ENCODE measurements around the gene CCDC9.

The CCDC9 gene

DNA sequence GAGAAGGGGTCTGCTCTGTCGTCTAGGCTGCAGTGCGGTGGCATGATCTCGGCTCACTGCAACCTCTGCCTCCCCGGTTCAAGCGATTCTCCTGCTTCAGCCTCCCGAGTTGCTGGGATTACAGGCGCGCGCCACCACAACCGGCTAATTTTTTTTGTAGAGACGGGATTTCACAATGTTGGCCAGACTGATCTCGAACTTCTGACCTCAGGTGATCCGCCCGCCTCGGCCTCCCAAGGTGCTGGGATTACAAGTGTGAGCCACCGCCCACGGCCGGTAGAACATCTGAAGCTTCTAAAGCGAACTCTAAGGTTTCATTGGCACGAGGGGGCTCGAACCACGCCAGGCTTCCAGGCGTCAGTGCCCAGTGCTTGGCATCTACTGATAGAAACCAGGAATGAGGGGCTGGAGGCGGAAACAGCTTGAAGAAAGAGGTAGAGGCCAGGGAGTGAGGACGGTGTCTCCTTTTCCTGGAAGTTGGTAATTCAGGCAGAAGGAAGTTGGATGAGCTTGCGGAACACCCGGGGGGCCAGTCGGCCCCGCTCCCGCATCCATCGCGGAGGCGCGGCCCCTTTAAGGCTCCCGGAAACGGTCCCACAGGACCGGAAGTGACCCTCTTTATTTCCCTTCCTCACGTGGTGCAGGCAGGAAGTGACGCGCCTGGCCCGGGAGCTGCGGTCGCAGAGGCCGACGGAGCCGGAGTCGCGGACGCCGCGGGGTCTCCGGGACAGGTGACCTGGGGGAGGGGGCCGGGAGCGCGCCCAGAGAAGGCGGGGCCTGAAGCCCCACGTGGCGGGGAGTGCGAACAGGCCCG is at the start of gene CCDC9:
Gene CCDC9 (plus strand): TSS at position 647 of the 814 bp plus-strand sequence. CDS start 1,876 bp downstream, outside the sequence.
- peak; percentile 93 for DNase-seq (ENCODE audit: low spot score)

DNA sequence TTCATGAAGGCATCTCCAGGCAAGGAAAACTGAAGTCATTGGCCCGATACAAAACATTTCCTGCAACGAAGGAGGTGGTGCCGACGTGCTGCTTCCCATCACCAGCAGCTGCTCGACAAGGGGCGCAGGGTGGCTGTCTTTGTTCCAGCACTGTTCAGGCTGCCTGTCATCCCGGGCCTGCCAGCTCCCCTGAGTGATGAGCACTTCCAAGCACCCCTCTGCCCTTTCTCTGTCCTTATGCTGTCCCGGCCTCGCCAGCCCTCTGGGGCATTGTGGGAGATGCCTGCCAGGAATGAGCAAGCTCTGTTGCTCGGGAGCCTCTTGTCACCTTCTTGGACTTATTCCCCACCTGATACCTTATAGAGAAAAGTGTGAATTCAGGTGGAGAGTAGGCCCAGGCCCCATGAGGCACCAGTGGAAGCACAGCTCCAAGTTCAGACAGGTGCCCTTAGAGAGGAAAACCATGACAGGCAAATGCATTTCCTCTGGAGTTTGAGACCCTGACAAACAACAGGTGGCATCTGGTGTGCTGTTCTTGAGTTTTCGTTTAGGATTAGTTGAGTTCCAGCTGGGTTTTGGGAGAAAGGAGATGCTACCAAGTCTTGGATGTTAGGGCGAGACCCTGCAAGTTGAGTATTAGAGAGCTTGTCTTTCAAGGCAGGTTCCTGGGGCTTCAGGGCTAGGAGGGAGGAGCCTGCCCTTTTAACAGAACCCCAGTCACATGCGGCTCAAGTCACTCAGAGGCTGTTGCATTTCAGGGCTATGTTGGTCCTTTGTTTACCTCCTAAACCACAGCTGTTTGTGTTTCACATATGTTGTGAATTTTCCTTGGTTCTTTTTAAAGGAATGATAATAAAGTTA is 46.8 kb upstream of the CCDC9 start:
- DNase-seq (ENCODE audit: low spot score), result peak; percentile 39

DNA sequence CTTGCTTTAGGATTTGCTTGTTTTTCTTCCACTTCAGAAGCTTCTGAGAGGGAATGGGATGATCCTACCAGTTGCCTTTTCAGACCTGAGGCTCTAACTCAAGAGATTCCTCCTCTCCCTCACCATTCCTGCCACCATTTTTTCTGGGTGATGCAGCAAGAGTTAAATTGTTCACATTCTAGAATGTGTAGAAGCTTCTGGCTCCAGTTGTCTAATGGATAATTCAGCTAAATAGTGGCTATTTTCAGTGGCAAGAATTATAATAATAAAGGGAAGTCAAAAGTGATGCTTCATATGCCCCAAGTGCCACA is 46.2 kb upstream of the CCDC9 start:
- DNase-seq (ENCODE audit: low spot score), result no peak

DNA sequence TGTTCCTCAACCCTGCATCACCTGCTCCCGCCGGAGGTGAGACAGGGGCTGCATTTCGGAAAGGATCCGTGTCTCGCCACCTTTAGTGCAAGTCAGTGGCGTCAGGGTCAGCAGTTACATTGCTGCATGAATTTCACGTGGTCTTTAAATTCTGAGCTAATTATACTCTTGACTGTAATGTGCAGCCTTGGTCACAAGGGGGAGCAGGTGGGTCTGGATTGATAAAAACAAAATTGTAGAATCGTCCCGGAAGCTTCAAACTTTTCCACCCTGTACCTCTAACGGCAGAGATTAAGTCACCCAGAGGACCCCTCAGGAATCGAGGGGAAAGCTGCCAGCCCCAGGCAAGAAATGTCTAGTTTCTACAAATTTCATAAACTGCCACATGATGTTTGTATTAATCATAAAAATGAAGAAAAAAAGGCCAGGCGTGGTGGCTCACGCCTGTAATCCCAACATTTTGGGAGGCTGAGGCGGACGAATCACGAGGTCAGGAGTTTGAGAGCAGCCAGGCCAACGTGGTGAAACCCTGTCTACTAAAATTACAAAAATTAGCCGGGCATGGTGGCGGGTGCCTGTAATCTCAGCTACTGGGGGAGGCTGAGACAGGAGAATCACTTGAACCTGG is 45.5 kb upstream of the CCDC9 start:
- peak; percentile 72 for DNase-seq (ENCODE audit: low spot score)

DNA sequence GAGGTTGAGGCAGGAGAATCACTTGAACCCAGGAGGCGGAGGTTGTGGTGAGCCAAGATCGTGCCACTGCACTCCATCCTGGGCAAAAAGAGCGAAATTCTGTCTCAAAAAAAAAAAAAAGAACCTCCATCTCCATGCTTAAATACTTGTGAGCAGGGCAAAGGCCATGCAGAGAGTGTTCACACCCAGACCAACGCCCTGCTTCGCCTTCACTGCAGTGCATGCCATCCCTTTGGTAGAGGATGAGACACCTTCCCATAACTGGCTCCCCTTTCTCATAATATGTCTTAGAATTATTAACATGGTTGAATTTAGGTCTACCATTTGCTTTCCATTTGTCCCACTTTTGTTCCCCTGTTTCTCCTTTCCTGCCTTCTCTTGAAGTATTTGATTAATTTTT is 40.7 kb upstream of the CCDC9 start:
- no peak for DNase-seq (ENCODE audit: low spot score)

DNA sequence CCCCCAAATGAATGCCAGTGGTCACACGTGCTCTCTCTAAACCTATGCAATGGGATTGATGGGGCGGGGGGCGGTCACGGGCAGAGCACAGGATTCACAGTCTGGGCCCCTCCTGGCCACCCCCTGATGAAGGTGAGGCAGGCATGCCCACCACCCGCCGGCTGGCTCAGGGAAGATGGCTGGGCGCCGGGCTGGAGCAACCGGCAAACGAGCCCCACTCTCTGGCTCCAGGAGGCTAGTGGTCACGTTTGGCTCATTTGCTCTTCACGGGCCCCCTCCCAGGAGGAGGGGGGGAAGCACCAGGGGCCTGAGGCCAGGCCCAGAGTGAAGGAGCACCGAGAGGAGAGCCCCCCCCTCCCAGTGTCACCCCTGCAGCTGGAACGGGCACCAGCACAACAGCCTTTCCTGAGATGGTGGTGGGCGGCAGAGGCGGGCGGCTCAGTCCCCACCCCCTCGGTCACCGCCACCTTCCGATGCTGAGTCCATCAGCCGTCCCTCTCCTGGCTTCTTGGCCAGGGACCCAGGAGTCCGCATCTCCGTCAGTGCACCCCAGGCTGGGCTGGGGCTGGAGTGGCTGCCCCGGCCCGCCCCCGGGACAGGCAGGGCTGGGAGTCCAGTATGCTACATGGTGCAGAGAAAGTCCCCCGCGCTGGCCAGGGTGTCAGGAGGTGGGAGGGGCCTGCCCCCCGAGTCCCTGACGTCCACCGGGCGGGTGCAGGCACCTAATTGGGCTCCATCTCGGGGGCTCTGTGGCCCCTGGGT is 35.1 kb upstream of the CCDC9 start:
- no peak for DNase-seq (ENCODE audit: low spot score)

DNA sequence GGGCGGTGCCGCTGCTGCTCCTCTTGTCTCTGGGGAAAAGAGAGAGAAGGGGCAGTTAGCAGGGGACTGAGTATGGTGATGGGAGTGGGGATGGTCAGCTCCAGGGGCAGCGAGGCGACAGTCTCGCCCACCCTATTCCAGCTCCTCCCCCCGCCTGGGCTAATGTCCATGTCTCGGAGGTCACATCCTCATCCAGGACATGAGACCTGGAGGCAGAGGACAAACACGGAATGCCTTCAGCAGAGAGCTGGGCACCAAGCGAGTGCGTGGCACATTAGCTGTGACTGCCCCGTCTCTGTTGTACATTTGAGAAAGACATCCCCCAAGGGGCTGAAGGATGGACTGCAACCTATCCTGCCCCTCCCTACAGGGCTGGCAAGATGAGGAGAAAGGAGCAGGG is 34.4 kb upstream of the CCDC9 start:
- no peak for DNase-seq (ENCODE audit: low spot score)

DNA sequence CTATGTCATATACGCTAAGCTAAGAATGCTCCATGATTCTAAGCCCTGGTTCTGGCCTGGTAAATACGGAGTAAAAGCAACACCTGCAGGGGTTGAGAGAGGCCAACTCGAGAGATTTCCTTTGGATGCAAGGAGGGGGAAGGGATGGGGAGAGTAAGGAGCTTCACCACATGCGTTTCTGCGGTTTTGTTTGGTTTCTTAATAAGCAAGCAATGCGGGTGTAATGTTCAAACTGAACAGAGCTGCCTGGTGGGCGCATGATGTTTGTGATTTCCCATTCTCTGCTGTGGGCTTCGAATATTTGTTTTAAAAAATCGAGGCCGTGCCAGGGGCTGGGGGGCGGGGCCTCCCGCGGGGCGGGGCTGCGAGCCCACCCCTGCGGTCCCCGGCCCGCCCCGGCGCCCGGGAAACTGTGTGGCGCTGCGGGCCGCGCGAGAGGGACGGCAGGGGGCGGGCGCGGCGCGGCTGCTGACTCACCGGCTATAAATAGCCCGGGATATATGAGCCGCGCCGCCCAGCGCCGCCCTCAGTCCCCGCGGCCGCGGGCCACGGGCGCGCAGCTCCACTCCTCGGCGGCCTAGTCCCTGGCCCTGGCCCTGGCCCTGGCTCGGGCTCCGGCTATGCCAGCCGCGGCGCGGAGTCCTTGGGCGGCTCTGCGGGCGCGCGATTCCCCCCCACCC is 30.4 kb upstream of the CCDC9 start:
- peak; percentile 97 for DNase-seq (ENCODE audit: low spot score)

DNA sequence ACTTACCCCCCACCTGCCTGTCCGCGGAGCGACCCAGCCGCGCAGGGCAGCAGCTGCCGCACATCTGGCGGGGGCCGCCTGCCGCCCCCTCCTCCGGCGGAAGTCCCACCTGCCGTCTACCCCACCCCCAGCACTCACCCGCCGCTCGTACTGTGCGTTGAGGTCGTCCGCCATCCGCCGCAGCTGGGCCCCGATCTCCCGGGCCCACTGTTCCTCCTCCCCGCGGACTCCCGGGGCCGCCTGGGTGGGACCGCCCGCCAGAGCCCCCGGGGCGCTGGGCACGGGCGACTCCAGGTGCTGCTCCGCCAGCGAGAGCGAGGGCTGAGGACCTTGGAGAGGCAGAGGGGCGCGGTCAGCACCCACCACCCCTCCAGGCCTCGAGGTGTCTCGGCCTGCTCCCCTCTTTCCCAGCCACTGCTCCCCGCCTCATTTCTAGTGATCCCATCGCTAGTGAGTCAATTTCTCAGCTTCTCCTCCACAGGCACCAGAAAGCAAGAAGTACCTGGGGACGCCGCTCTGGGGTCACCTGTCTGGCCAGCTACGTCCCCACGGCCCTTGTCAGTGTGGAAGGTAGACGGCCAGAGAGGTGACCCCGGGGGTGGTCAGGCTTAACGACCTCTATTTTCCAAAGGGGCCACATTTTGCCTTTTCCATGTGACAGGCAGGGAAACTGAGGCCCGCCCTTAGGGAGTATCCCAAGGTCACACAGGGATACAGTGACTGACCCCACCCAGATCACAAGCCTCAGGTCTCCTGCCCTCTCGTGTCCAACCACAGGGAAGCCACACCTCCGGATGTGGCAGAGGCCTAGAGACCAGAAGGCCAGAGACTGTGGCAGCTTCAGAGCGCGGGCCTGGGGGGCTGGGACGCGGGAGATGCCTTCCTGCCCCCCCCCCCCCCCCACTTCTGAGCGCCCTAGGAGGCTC is 29.6 kb upstream of the CCDC9 start:
- peak; percentile 67 for DNase-seq (ENCODE audit: low spot score)

DNA sequence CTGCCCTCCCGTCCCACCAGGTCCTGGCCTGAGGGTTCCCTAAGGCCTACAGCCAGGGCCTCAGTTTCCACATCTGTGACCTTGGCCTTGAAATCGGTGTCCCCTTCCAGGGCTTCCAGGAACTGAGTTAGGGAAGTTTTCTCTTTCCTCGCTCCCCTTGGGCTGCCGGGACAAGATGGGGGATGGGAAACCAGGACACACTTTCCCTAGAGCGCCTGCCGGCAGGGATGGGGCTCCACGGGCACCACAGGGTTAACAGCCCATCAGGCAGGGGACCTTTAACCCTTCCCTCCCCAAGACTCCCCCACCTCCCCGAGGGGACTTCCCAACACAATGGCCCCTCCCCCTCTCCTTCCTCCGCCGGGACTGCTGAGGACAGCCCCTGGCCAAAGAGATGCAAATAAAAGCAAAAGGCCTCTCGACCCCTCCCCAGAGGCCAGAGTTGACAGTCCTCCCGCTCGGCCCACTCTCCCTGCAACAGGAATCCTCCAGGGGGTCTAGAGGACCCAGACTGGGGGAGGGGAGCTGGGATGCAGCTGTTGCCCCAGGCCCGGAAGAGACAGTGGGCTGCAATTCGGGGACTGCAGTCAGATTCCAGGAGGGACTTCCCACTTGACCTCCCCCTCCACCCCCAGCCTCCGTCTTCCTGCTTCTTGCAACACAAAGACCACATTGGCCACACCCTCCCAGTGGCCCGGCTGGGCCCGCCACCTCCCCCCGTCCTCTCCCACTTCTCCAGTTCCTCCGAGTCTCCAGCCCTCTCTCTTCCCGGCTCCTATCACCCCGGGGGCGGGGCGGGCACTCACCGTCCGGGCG is 28.8 kb upstream of the CCDC9 start:
- DNase-seq (ENCODE audit: low spot score), result peak; percentile 88

DNA sequence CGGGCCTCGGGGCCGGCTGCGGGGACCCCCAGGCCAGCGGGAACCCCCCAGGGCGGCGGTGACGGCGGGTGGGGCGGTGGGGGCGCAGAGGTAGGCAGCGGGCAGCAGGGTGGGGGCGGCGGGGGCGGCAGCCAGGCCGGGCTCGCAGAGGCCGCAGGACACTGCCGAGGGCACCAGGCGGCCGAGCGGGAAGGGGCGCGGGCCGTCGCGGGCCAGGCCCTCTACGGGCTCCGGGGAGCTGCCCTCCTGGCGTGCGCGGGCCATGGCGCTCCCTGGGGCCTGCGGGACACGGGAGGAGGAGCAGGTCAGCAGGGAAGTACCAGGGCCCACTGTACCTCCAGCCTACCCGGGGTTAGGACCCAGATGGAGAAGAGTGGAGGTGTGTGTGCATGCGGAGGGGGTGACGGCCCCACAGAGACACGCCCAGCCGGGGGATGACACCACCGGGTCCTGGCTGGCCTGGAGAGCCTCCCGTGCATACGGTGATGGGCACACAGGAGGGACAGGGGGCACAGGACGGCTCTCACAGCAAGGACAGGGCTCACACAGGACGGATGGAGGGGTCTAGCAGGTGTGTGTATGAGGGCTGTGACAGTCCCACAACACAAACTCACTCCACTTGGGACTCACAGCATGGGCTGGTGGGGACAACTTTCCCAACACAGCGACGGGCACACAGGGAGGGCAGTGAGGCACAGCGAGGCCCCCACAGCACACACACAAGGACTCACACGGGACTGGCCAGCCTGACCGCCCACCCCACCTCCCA is 28.0 kb upstream of the CCDC9 start:
- DNase-seq (ENCODE audit: low spot score), result no peak

DNA sequence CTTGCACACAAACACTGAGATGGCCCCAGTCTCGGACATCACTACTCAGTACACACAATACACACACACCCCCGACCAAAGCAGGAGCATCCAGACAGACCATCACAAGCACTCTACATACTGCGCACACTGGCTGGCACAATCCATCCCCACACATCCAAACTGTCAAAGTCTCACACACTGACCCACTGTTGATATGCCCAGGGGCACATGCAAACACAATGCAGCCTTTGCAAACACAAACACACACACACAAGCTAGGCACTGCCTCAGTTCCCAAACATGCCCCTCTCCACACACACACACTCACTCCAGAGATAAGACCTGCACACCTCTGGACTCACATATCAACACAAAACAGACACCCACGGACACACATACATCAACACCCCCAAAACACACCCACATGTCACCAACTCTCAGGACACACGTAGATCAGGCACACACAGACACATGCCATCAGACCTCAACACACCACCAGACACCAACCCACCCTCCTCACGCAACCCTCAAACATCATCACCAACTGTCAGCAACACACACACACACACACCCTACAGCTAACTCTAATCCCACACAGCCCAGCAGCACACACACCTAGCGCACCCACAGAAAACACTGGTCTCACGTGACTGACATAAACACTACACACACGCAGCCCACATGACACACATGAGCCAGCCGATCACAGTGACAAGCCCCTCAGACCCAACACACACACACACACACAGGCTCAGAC is 27.2 kb upstream of the CCDC9 start:
- no peak for DNase-seq (ENCODE audit: low spot score)

DNA sequence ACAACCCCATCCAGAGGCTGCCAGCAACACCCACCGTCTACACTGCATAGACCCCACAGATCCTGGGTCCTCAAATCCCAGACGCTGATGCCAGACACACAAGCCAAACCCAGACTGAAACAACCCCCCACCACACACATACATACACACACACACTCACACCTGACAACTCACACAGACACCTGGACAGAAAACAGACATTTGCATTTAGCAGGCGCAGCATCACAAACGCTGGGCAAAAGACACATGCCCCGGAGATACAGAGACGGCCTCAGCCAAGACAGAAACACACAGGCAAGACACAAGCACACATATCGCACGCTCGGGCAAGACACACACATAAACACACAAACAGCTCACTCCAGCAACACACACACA is 26.7 kb upstream of the CCDC9 start:
- no peak for DNase-seq (ENCODE audit: low spot score)

DNA sequence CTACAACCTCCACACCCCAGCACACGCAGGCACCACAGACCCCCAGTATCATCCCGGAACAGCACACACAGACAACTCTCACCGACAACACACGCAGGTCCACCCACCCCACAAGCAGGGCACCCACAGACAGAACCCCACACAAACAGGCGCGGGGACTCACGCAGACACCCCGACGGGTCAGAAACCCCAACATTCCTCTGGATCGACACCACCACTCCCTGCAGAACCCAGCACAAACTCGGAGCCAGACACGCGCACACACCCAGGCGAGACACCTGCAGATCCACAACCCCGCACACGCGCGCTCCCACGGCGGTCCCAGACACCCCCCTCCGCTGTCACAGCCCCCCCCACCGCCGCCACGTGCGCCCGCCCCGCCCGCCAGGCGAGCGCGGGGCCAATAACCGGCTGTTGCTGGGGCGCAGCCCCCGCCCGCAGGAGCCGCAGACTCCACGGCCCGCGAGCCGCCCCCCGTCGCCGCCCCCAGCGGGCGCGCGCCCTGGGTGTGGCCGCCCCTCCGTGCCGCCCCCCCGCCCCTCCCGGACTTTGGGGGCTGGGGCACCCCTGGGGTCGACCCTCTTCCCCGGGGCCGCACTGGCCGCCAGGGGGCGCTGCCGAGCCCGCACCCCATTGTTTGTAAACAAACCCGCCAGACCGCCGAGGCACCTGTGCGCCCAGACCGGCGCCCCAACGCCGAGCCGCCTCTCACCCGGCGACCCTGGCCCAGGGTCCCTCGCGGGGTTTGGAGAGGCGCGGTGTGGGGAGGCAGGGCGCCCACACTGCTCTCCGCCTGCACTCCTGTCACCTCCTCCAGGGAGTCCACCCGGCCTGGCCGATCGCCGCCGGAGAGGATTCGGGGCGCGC is 26.0 kb upstream of the CCDC9 start:
- peak; percentile 72 for DNase-seq (ENCODE audit: low spot score)

DNA sequence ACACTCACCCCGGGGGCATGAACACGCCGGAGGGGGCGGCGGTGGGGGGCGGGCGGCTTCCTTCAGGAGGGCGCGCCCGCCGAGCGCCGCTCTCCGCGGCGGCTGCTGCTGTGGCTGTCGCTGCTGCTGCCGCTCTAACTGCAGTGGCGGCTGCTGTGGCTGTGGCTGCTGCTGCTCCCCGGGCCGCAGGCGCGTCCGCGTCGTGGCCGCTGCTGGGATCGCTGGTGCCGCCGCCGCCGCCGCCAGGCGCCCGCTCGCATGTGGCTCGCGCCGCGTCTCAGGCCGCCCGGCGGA is 25.5 kb upstream of the CCDC9 start, which contains the start of gene BBC3:
Gene BBC3 (minus strand): TSS at position 279 of the 294 bp plus-strand sequence. CDS start 2,768 bp downstream, outside the sequence.
- DNase-seq (ENCODE audit: low spot score), result no peak

DNA sequence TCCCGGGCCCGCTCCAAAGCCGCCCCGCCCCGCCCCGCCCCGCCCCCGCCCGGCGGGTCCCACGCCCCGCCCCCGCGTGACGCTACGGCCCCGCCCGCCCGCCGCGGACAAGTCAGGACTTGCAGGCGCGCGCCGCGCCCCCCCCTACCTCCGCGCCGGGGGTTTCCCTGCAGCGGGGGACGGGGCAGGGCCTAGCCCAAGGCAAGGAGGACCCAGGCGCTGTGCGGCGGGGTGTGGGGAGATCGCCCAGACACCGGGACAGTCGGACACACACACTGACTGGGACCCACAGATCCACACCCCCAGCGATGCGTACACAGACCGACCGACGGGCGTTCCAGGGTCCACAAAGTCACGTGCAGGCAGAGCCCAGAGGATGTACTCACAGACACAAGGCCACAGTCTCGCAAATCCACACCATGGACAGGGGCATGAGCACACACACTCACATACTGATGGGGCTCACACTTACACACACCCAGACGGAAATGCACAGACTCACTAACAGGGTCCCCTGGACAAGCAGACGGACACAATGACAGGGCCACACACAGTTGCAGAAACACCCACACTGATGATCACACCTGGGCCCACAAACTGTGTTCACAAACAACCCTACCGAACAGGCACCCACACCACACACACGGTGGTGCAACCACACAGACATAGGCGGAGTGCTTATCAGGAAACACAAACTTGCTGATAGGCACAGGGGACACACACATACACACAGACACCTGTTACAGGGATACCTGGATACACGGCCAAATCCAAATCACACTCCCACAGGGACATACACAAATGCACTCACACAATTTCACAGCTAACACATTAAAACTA is 24.9 kb upstream of the CCDC9 start:
- DNase-seq (ENCODE audit: low spot score), result peak; percentile 91

All from AG08396 (cell line).